Mesothelial cell of epicardium (in vitro differentiated cells): ENCODE results near the gene SEMA4D. TPM values are rescaled to one million over a fixed set of nuclear protein-coding genes. Genes with fewer than 3 reads are reported as not detected.

Experiments used
- DNase-seq, 2 experiments: peaks; one replicate each; pipeline ENCODE4 v3.0.0; 2021; ENCODE audit warnings: low spot score in 2 of 2; ENCODE audit not compliant: unreplicated experiment in 2 of 2
- H3K27ac Mint-ChIP-seq: 2 replicates; pipeline ENCODE4 v1.8.0; 2021; ENCODE audit warnings: mixed read lengths
- H3K27me3 Mint-ChIP-seq: 2 replicates; pipeline ENCODE4 v1.8.0; 2021; ENCODE audit warnings: low read depth, mixed read lengths
- H3K36me3 Mint-ChIP-seq: 2 replicates; pipeline ENCODE4 v1.8.0; 2021; ENCODE audit warnings: mixed read lengths
- H3K4me1 Mint-ChIP-seq: 2 replicates; pipeline ENCODE4 v1.8.0; 2021; ENCODE audit warnings: mixed read lengths
- H3K4me3 Mint-ChIP-seq: 2 replicates; pipeline ENCODE4 v1.8.0; 2021; ENCODE audit warnings: mild to moderate bottlenecking, moderate library complexity, mixed read lengths
- H3K9me3 Mint-ChIP-seq: 2 replicates; pipeline ENCODE4 v1.8.0; 2021; ENCODE audit warnings: mixed read lengths
- CTCF ChIP-seq: fragments of 200-600 bp; sonication (generic); IDR thresholded peaks from one replicate; pipeline ENCODE4 v1.5.0; 2021; ENCODE audit warnings: antibody characterized with exemption; ENCODE audit not compliant: unreplicated experiment
- total RNA-seq: library from RNA; stranded (reverse); gene quantifications from 3 replicates; pipeline ENCODE4 v1.2.1, GENCODE V29; 2021

The SEMA4D gene
- total RNA-seq, 1 donor from 2014 or later: 44.7 TPM

GRCh38 chr9:89436963-89437625 lies 60.8 kb downstream of the SEMA4D start:
- H3K4me3 Mint-ChIP-seq: no peak overlapping the region
- H3K27me3 Mint-ChIP-seq: no peaks in the 10 kb centered on the region
- H3K27ac Mint-ChIP-seq: no peak overlapping the region
- H3K9me3 Mint-ChIP-seq: no peaks in the 10 kb centered on the region
- H3K4me1 Mint-ChIP-seq: peaks cover 11% of the 10 kb centered on the region
- DNase-seq: no peak
- TF ChIP-seq CTCF: no peak
- H3K36me3 Mint-ChIP-seq: no peaks in the 10 kb centered on the region

DNA sequence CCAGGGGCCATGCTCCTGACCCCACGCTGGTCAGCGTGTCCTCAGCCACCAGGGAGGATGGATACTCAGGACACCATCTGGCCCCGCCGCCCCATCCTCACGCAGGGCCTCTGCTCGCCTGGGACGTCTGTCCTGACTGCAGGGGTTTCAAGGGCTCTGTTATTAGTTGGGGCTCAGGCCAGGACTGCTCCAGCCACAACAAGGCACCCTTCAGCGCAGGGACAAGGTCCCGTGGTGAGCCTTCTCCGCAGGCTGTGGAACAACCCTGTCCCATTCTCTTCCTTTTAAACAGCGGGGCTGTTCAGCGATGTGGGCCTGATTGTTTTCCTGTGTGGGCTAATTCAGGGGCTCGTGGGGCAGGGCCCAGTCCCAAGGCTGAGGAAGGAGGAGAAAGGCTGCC lies 61.6 kb downstream of the SEMA4D start:
- no peak for DNase-seq
- H3K4me1 Mint-ChIP-seq: peaks cover 11% of the 10 kb centered on the region
- no peaks in the 10 kb centered on the region for H3K9me3 Mint-ChIP-seq
- H3K36me3 Mint-ChIP-seq: no peaks in the 10 kb centered on the region
- H3K27me3 Mint-ChIP-seq: no peaks in the 10 kb centered on the region
- H3K4me3 Mint-ChIP-seq: no peak overlapping the region
- no peak for TF ChIP-seq CTCF
- no peak overlapping the region for H3K27ac Mint-ChIP-seq

DNA sequence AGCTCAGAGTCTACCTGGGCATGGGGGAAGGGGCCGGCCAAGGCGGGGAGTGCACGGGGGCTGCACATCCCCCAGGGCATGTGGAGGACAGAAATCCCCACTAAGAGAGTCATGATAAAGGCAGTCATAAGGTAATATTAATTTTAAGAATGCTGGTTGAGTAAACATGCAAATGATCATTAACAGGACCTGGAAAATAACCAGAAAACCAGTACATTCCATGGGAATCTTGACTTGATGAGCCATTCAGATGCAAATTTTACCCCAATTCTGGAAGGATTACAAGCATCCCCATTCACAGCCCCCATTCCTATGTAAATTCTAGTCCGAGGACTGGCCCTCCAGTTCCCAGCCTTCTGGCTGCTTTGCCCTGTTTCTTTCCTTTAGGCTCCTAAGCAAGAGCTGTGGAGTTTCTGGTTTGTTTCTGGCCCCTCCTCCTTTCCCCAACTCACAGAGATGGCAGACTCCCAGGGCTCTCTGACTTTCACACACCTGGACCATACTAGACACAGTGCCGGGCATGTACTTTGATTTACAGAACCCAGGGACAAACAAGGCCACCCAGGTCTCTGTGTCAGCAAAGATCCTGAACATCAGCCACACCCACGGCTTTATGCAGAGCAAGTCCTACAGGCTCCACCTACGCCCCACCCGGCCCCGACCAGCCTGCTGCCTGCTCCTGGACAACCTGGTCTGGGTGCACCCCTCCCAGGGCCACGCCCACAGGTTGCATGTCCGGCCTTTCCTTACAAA lies 62.7 kb downstream of the SEMA4D start:
- DNase-seq: no peak
- H3K36me3 Mint-ChIP-seq: no peaks in the 10 kb centered on the region
- no peak overlapping the region for H3K27ac Mint-ChIP-seq
- peaks cover 11% of the 10 kb centered on the region for H3K4me1 Mint-ChIP-seq
- no peaks in the 10 kb centered on the region for H3K27me3 Mint-ChIP-seq
- no peak for TF ChIP-seq CTCF
- no peak overlapping the region for H3K4me3 Mint-ChIP-seq
- no peaks in the 10 kb centered on the region for H3K9me3 Mint-ChIP-seq

- TF ChIP-seq CTCF: no peak
- Mint-ChIP-seq H3K9me3 (no peaks in the 10 kb centered on the region), H3K27me3 (no peaks in the 10 kb centered on the region), H3K27ac (no peak overlapping the region), H3K4me3 (no peak overlapping the region), H3K36me3 (no peaks in the 10 kb centered on the region), H3K4me1 (peaks cover 11% of the 10 kb centered on the region)
- DNase-seq: no peak
These were observed 63.3 kb downstream of the SEMA4D start for GRCh38 chr9:89434636-89435035.

GRCh38 chr9:89433826-89434225 lies 64.1 kb downstream of the SEMA4D start:
- no peak for TF ChIP-seq CTCF
- Mint-ChIP-seq H3K4me3 (no peak overlapping the region), H3K4me1 (peaks cover 11% of the 10 kb centered on the region), H3K36me3 (no peaks in the 10 kb centered on the region), H3K27me3 (no peaks in the 10 kb centered on the region), H3K9me3 (no peaks in the 10 kb centered on the region), H3K27ac (no peak overlapping the region)
- no peak for DNase-seq
